Gastroesophageal sphincter (tissue), 3 donors: ENCODE results near the gene CTSV.

Experiments
- EP300 ChIP-seq: sonication (generic); formaldehyde crosslinking; IDR thresholded peaks from one replicate; pipeline ENCODE4 v1.6.1; 2017; ENCODE audit warnings: antibody characterized with exemption, mild to moderate bottlenecking
- POLR2A ChIP-seq, 2 donors: fragments of 450-650 bp; IDR thresholded peaks; one replicate each; pipeline ENCODE4 v1.6.1; 2017; ENCODE audit warnings: antibody characterized with exemption in 2 of 2, mild to moderate bottlenecking in 2 of 2, moderate library complexity in 1 of 2
- POLR2AphosphoS5 ChIP-seq: sonication (generic); formaldehyde crosslinking; IDR thresholded peaks from one replicate; pipeline ENCODE4 v1.6.1; 2017; ENCODE audit warnings: antibody characterized with exemption
- TF ChIP-seq, protein P1 (sequence below), 4 experiments: fragments of 200-600 bp in 2 of 4; fragments of 450-650 bp in 2 of 4; sonication (generic) in 1 of 4; IDR thresholded peaks; one replicate each; pipeline ENCODE4 v1.5.1; 2017 to 2019; ENCODE audit warnings: antibody characterized with exemption in 4 of 4, mild to moderate bottlenecking in 2 of 4, moderate library complexity in 2 of 4

DNA sequence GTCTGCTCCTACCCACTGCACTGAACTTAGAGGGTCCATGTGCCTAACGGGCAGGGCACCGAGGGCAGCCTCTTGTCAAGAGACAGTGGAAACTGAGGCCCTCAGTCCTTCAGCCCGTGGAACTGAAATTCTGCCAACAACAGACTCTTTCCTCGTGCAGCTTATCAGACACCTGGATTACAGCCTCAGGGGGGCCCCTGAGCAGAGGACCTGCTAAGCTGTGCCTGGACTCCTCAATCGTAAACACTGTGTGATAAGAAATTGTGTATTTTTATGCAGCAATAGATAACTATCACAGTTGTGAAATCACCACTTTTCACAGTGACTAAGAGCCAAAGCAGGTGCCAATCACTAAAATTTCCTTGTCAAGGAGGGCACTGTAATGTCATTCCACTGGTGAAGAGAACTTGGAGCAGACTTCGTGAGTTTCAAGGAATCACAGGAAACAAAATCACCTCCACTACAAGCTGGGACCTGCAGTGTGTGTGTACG lies 33.4 kb upstream of the CTSV start:
- TF ChIP-seq, protein P1, sequence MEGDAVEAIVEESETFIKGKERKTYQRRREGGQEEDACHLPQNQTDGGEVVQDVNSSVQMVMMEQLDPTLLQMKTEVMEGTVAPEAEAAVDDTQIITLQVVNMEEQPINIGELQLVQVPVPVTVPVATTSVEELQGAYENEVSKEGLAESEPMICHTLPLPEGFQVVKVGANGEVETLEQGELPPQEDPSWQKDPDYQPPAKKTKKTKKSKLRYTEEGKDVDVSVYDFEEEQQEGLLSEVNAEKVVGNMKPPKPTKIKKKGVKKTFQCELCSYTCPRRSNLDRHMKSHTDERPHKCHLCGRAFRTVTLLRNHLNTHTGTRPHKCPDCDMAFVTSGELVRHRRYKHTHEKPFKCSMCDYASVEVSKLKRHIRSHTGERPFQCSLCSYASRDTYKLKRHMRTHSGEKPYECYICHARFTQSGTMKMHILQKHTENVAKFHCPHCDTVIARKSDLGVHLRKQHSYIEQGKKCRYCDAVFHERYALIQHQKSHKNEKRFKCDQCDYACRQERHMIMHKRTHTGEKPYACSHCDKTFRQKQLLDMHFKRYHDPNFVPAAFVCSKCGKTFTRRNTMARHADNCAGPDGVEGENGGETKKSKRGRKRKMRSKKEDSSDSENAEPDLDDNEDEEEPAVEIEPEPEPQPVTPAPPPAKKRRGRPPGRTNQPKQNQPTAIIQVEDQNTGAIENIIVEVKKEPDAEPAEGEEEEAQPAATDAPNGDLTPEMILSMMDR (IDR thresholded peaks at IDR 0.05), result no peak
- TF ChIP-seq POLR2AphosphoS5 (no peak), POLR2A (IDR thresholded peaks at IDR 0.05) (no peak), EP300 (no peak)
